Measurements from ENCODE around the gene METTL1. TPM values are rescaled to one million over a fixed set of nuclear protein-coding genes. Genes with fewer than 3 reads are reported as not detected.

Gene METTL1
- total and polyA plus RNA-seq, 2 donors (not counting 1 experiment from before 2014, with no cell fraction given): 9.1 to 9.2 TPM

DNA sequence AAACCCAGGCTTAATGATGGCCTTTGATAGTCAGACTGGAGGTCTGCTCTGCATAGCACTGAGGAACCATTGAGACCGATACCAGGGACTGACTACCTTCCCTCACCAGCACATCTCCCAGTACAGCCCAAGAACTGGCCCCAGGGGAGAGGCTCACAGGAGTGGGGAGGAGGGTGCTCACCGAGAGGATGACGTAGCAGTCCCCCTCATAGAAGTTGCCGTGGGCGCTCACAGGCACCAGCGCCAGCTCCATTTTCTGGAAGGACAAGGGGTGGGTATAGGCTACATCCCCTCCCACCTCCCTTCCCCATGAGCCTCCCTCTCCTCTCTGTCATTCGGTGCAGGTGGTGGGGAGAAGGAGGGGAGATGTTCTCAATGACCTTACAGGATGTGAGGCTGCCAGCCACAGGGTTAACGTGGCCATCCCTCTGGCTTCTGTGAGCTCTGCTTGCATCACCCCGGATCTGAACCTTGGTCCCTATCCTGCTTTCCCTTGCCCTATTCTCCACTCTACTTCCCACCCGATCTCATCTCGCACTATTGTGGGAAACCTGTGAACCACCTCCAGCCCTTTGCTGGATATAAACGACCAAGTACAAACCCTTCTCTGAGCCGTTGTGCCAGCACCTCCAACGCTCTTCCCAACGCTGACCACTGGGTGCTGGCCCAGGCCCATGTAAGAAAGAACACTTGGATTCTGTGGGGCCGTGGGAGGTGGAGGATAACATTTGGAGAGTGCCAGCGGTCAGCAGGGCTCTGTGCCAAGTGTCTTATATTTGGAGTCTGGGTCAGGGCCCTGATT, 42.3 kb upstream of the METTL1 start:
- ATAC-seq (ENCODE audit: low read depth) (no peak), DNase-seq (no peak)
- H3K9ac ChIP-seq (ENCODE audit: low read length): no peak overlapping the region
- no peaks in the 10 kb centered on the region for H4K20me1 ChIP-seq (ENCODE audit: control insufficient read depth, insufficient read depth, low read length, poor library complexity, severe bottlenecking)
- H3K27me3 Mint-ChIP-seq: no peaks in the 10 kb centered on the region
- H3K27ac Mint-ChIP-seq: peak overlapping the region; percentile 20
- no peak overlapping the region for H3K4me3 Mint-ChIP-seq
- no peak overlapping the region for H3K4me3 ChIP-seq (ENCODE audit: control extremely low read depth in 1 of 5, extremely low read depth in 1 of 5, insufficient read depth in 1 of 5, low read depth in 2 of 5, low read length in 4 of 5)
- peaks cover 0 to 9% of the 10 kb centered on the region in 2 experiments for H3K36me3 ChIP-seq (replicated peaks in 1 of 2; ENCODE audit: control extremely low read depth in 1 of 2, control insufficient read depth in 1 of 2, extremely low read depth in 1 of 2, insufficient read depth in 2 of 2, low read length in 1 of 2)
- TF ChIP-seq CTCF (IDR thresholded peaks at IDR 0.05) (no peak), EZH2 (IDR thresholded peaks at IDR 0.05; ENCODE audit: borderline replicate concordance, insufficient read depth, low read depth, low read length, poor library complexity, severe bottlenecking) (no peak)
- H3K27me3 ChIP-seq (replicated peaks in 1 of 4; ENCODE audit: control extremely low read depth in 1 of 4, control insufficient read depth in 3 of 4, insufficient read depth in 4 of 4, low read length in 3 of 4): no peaks in the 10 kb centered on the region
- ChIA-PET CTCF (interaction anchor here (1.2 to 2.8 kb wide), 2 partner anchors 11 to 91 kb away, joined by 3 to 11 read pairs; no protein-coding TSS in a partner anchor), POLR2A (no interaction called here)
- H3K4me1 ChIP-seq (ENCODE audit: control insufficient read depth in 2 of 2, insufficient read depth in 2 of 2, low read length in 2 of 2): no peaks in the 10 kb centered on the region
- intact Hi-C loops (cut with micrococcal nuclease): no loop called here
- no peaks in the 10 kb centered on the region for H3K79me2 ChIP-seq (ENCODE audit: control insufficient read depth, insufficient read depth, low read length)
- WGBS (ENCODE audit: insufficient coverage): 97% methylated on average over 9 of the region's 17 CpGs
- no peak overlapping the region for H3K4me2 ChIP-seq (replicated peaks; ENCODE audit: low read depth, low read length, poor library complexity, severe bottlenecking)
- no peak overlapping the region for H3K27ac ChIP-seq (ENCODE audit: low read length in 2 of 2)
- H3K4me1 Mint-ChIP-seq: no peaks in the 10 kb centered on the region
- H3K9me3 Mint-ChIP-seq (ENCODE audit: insufficient read depth): no peaks in the 10 kb centered on the region
- no peaks in the 10 kb centered on the region for H3K9me3 ChIP-seq (ENCODE audit: control extremely low read depth in 1 of 3, control insufficient read depth in 2 of 3, insufficient read depth in 1 of 3, low read length in 2 of 3)
- no peak overlapping the region for H2AFZ ChIP-seq (ENCODE audit: insufficient read depth, low read depth, low read length, poor library complexity, severe bottlenecking)
